ENCODE results near the gene CDH4. TPM values are rescaled to one million over a fixed set of nuclear protein-coding genes. Genes with fewer than 3 reads are reported as not detected.

CDH4 gene
- total RNA-seq, 1 donor from 2014 or later, result not detected

GRCh38 chr20:61644378-61645076 is 392.5 kb downstream of the CDH4 start:
- Histone ChIP-seq H3K36me3 (no peaks in the 10 kb centered on the region), H3K4me3 (no peak overlapping the region), H3K27ac (no peak overlapping the region), H3K27me3 (no peaks in the 10 kb centered on the region), H3K4me1 (no peaks in the 10 kb centered on the region), H3K9me3 (no peaks in the 10 kb centered on the region)
- intact Hi-C loops (cut with DNase I), result no loop called here
- DNase-seq (ENCODE audit: low spot score in 2 of 2), result no peak
- TF ChIP-seq CTCF (IDR thresholded peaks at IDR 0.05), result no peak

- no peak for DNase-seq (ENCODE audit: low spot score in 2 of 2)
- Histone ChIP-seq H3K4me3 (no peak overlapping the region), H3K36me3 (no peaks in the 10 kb centered on the region), H3K27ac (no peak overlapping the region), H3K27me3 (no peaks in the 10 kb centered on the region), H3K9me3 (no peaks in the 10 kb centered on the region), H3K4me1 (no peaks in the 10 kb centered on the region)
- no peak for TF ChIP-seq CTCF (IDR thresholded peaks at IDR 0.05)
- intact Hi-C loops (cut with DNase I), result no loop called here
Observed at GRCh38 chr20:61645732-61646131, 393.7 kb downstream of the CDH4 start.

- H3K4me3 ChIP-seq, result no peak overlapping the region
- no peaks in the 10 kb centered on the region for H3K4me1 ChIP-seq
- H3K9me3 ChIP-seq, result no peaks in the 10 kb centered on the region
- TF ChIP-seq CTCF (IDR thresholded peaks at IDR 0.05), result no peak
- H3K27me3 ChIP-seq, result no peaks in the 10 kb centered on the region
- intact Hi-C loops (cut with DNase I), result no loop called here
- DNase-seq (ENCODE audit: low spot score in 2 of 2), result no peak
- H3K27ac ChIP-seq, result no peak overlapping the region
- no peaks in the 10 kb centered on the region for H3K36me3 ChIP-seq
Observed at GRCh38 chr20:61646453-61646852, 394.4 kb downstream of the CDH4 start.

GRCh38 chr20:61646986-61647385 is 394.9 kb downstream of the CDH4 start:
- Histone ChIP-seq H3K36me3 (no peaks in the 10 kb centered on the region), H3K27ac (no peak overlapping the region), H3K27me3 (no peaks in the 10 kb centered on the region), H3K4me3 (no peak overlapping the region), H3K9me3 (no peaks in the 10 kb centered on the region), H3K4me1 (no peaks in the 10 kb centered on the region)
- no peak for TF ChIP-seq CTCF (IDR thresholded peaks at IDR 0.05)
- no peak for DNase-seq (ENCODE audit: low spot score in 2 of 2)
- intact Hi-C loops (cut with DNase I), result no loop called here

GRCh38 chr20:61647702-61648101 is 395.6 kb downstream of the CDH4 start:
- TF ChIP-seq CTCF (IDR thresholded peaks at IDR 0.05), result no peak
- no peaks in the 10 kb centered on the region for H3K9me3 ChIP-seq
- DNase-seq (ENCODE audit: low spot score in 2 of 2), result no peak
- no peaks in the 10 kb centered on the region for H3K27me3 ChIP-seq
- H3K4me1 ChIP-seq, result no peaks in the 10 kb centered on the region
- no peak overlapping the region for H3K4me3 ChIP-seq
- H3K27ac ChIP-seq, result no peak overlapping the region
- intact Hi-C loops (cut with DNase I), result no loop called here
- no peaks in the 10 kb centered on the region for H3K36me3 ChIP-seq
